Muscle of back (tissue), 11 donors: ENCODE measurements around the gene KCTD2. TPM values are rescaled to one million over a fixed set of nuclear protein-coding genes. Genes with fewer than 3 reads are reported as not detected.

ENCODE experiments used
- DNase-seq, 3 donors: peaks; one replicate each; pipeline versions ENCODE4 v3.0.0 to v3.0.0-alpha.2; 2013
- polyA plus RNA-seq, 10 donors: library from polyadenylated mRNA; unstranded; fragments of 120-200 nt; gene quantifications; one replicate each; pipeline ENCODE4 v1.2.1, GENCODE V29; 2013; ENCODE audit not compliant: insufficient read length in 10 of 10

The KCTD2 gene
- polyA plus RNA-seq, 10 donors, result 20.1 to 24.2 (median 21.4) TPM

- DNase-seq, result peak in 2 of 3 donors; percentile 46 to 70
Observed at GRCh38 chr17:75096082-75096625, 49.1 kb downstream of the KCTD2 start.

GRCh38 chr17:75097865-75098264, 50.8 kb downstream of the KCTD2 start:
- DNase-seq, result peak in 1 of 3 donors; percentile 0

GRCh38 chr17:75098861-75099260, 51.8 kb downstream of the KCTD2 start:
- no peak for DNase-seq

GRCh38 chr17:75099881-75100595, 53.0 kb downstream of the KCTD2 start:
- peak in 1 of 3 donors; percentile 2 for DNase-seq

GRCh38 chr17:75102385-75102821, 55.4 kb downstream of the KCTD2 start:
- DNase-seq, result peak in 1 of 3 donors; percentile 24

GRCh38 chr17:75103601-75104554, 56.9 kb downstream of the KCTD2 start:
- DNase-seq, result no peak

GRCh38 chr17:75105126-75106080, 58.4 kb downstream of the KCTD2 start:
- DNase-seq, result peak in 1 of 3 donors; percentile 36

GRCh38 chr17:75108193-75108592, 61.2 kb downstream of the KCTD2 start:
- DNase-seq, result peak in 1 of 3 donors; percentile 3

- DNase-seq, result no peak
Observed at GRCh38 chr17:75109046-75109406, 62.0 kb downstream of the KCTD2 start.

GRCh38 chr17:75109407-75110233, 62.6 kb downstream of the KCTD2 start, which contains the start of gene ARMC7:
ARMC7 (plus strand) TSS chr17:75109969; CDS start chr17:75110289, 320 bp downstream.
- DNase-seq, result peak; percentile 79 to 94 (median 92)

GRCh38 chr17:75110234-75110937, 63.4 kb downstream of the KCTD2 start:
- peak in 1 of 3 donors; percentile 45 for DNase-seq

GRCh38 chr17:75111777-75112335, 64.8 kb downstream of the KCTD2 start:
- no peak for DNase-seq

GRCh38 chr17:75113798-75114551, 67.0 kb downstream of the KCTD2 start:
- peak; percentile 91 to 95 (median 94) for DNase-seq

- no peak for DNase-seq
Observed at GRCh38 chr17:75114552-75115314, 67.7 kb downstream of the KCTD2 start.
